Measurements from ENCODE around the gene DAPK2. TPM values are rescaled to one million over a fixed set of nuclear protein-coding genes. Genes with fewer than 3 reads are reported as not detected.

DAPK2 gene
- total and polyA plus RNA-seq, 2 donors from 2014 or later: 3.0 to 3.8 TPM

- H3K4me1 ChIP-seq (ENCODE audit: control insufficient read depth in 2 of 3, insufficient read depth in 2 of 3, low read depth in 1 of 3, low read length in 3 of 3): no peaks in the 10 kb centered on the region
- no peak for FAIRE-seq
- no peaks in the 10 kb centered on the region for H3K27me3 ChIP-seq (ENCODE audit: control insufficient read depth, insufficient read depth, low read length)
- no peaks in the 10 kb centered on the region for H3K9me3 ChIP-seq (ENCODE audit: control insufficient read depth in 2 of 3, insufficient read depth in 1 of 3, low read length in 3 of 3)
- no peak for DNase-seq
- TF ChIP-seq CTCF (IDR thresholded peaks at IDR 0.05; ENCODE audit: borderline replicate concordance, extremely low read depth, insufficient read depth): no peak
- no peak overlapping the region for H3K9ac ChIP-seq (ENCODE audit: low read length in 3 of 3)
- intact Hi-C loops (cut with DNase I): loop anchor here (10.0 kb wide), 1 partner anchor 78 kb away; no protein-coding TSS in a partner anchor
- H3K4me3 ChIP-seq (ENCODE audit: low read length in 3 of 3): no peak overlapping the region
- no peak overlapping the region for H3K27ac ChIP-seq (ENCODE audit: low read depth in 2 of 2, low read length in 2 of 2)
- H3K36me3 ChIP-seq (ENCODE audit: control insufficient read depth in 2 of 3, insufficient read depth in 3 of 3, low read length in 3 of 3): no peaks in the 10 kb centered on the region
Measured at GRCh38 chr15:64032329-64032728, 14.0 kb downstream of the DAPK2 start.

GRCh38 chr15:64030123-64030522 lies 16.2 kb downstream of the DAPK2 start:
- Histone ChIP-seq H3K4me1 (ENCODE audit: control insufficient read depth in 2 of 3, insufficient read depth in 2 of 3, low read depth in 1 of 3, low read length in 3 of 3) (no peaks in the 10 kb centered on the region), H3K9ac (ENCODE audit: low read length in 3 of 3) (no peak overlapping the region), H3K27me3 (ENCODE audit: control insufficient read depth, insufficient read depth, low read length) (no peaks in the 10 kb centered on the region), H3K36me3 (ENCODE audit: control insufficient read depth in 2 of 3, insufficient read depth in 3 of 3, low read length in 3 of 3) (no peaks in the 10 kb centered on the region), H3K9me3 (ENCODE audit: control insufficient read depth in 2 of 3, insufficient read depth in 1 of 3, low read length in 3 of 3) (no peaks in the 10 kb centered on the region), H3K27ac (ENCODE audit: low read depth in 2 of 2, low read length in 2 of 2) (no peak overlapping the region), H3K4me3 (ENCODE audit: low read length in 3 of 3) (no peak overlapping the region)
- no peak for TF ChIP-seq CTCF (IDR thresholded peaks at IDR 0.05; ENCODE audit: borderline replicate concordance, extremely low read depth, insufficient read depth)
- intact Hi-C loops (cut with DNase I): loop anchor here (10.0 kb wide), 1 partner anchor 75 kb away; no protein-coding TSS in a partner anchor
- DNase-seq (no peak), FAIRE-seq (no peak)

- H3K36me3 ChIP-seq (ENCODE audit: control insufficient read depth in 2 of 3, insufficient read depth in 3 of 3, low read length in 3 of 3): no peaks in the 10 kb centered on the region
- no peak overlapping the region for H3K9ac ChIP-seq (ENCODE audit: low read length in 3 of 3)
- no peaks in the 10 kb centered on the region for H3K4me1 ChIP-seq (ENCODE audit: control insufficient read depth in 2 of 3, insufficient read depth in 2 of 3, low read depth in 1 of 3, low read length in 3 of 3)
- no peaks in the 10 kb centered on the region for H3K9me3 ChIP-seq (ENCODE audit: control insufficient read depth in 2 of 3, insufficient read depth in 1 of 3, low read length in 3 of 3)
- no peaks in the 10 kb centered on the region for H3K27me3 ChIP-seq (ENCODE audit: control insufficient read depth, insufficient read depth, low read length)
- DNase-seq (no peak), FAIRE-seq (no peak)
- intact Hi-C loops (cut with DNase I): loop anchor here (10.0 kb wide), 1 partner anchor 75 kb away; no protein-coding TSS in a partner anchor
- no peak overlapping the region for H3K27ac ChIP-seq (ENCODE audit: low read depth in 2 of 2, low read length in 2 of 2)
- H3K4me3 ChIP-seq (ENCODE audit: low read length in 3 of 3): no peak overlapping the region
- no peak for TF ChIP-seq CTCF (IDR thresholded peaks at IDR 0.05; ENCODE audit: borderline replicate concordance, extremely low read depth, insufficient read depth)
Measured at GRCh38 chr15:64029633-64030032, 16.7 kb downstream of the DAPK2 start.

- Histone ChIP-seq H3K9ac (ENCODE audit: low read length in 3 of 3) (no peak overlapping the region), H3K27me3 (ENCODE audit: control insufficient read depth, insufficient read depth, low read length) (no peaks in the 10 kb centered on the region), H3K4me3 (ENCODE audit: low read length in 3 of 3) (no peak overlapping the region), H3K27ac (ENCODE audit: low read depth in 2 of 2, low read length in 2 of 2) (no peak overlapping the region), H3K9me3 (ENCODE audit: control insufficient read depth in 2 of 3, insufficient read depth in 1 of 3, low read length in 3 of 3) (no peaks in the 10 kb centered on the region), H3K4me1 (ENCODE audit: control insufficient read depth in 2 of 3, insufficient read depth in 2 of 3, low read depth in 1 of 3, low read length in 3 of 3) (no peaks in the 10 kb centered on the region), H3K36me3 (ENCODE audit: control insufficient read depth in 2 of 3, insufficient read depth in 3 of 3, low read length in 3 of 3) (no peaks in the 10 kb centered on the region)
- no peak for TF ChIP-seq CTCF (IDR thresholded peaks at IDR 0.05; ENCODE audit: borderline replicate concordance, extremely low read depth, insufficient read depth)
- FAIRE-seq (no peak), DNase-seq (no peak)
- intact Hi-C loops (cut with DNase I): no loop called here
Measured at GRCh38 chr15:64029110-64029509, 17.2 kb downstream of the DAPK2 start.

Measured in kidney (tissue), 14 donors.